Activated naive CD4-positive, alpha-beta T cell treated with anti-CD3 and anti-CD28 coated beads, Interleukin-2, amount 50 U/mL, for 72 hours (primary cell): ENCODE results near the gene EFCAB6. TPM values are rescaled to one million over a fixed set of nuclear protein-coding genes. Genes with fewer than 3 reads are reported as not detected.

Experiments used
- ATAC-seq, 2 donors: fragments of 150-1000 bp; cut with Tn5 transposase; 2 replicates each; pipeline ENCODE4 v1.10.0; 2021; ENCODE audit warnings: mild to moderate bottlenecking in 2 of 2, moderate library complexity in 2 of 2
- DNase-seq, 2 donors: peaks; one replicate each; pipeline ENCODE4 v3.0.0; 2021 to 2022; ENCODE audit warnings: low spot score in 2 of 2
- H3K27ac Mint-ChIP-seq, 2 donors: one replicate each; pipeline ENCODE4 v1.8.0; 2022; ENCODE audit warnings: mild to moderate bottlenecking in 2 of 2, mixed read lengths in 2 of 2
- H3K36me3 Mint-ChIP-seq, 2 donors: one replicate each; pipeline ENCODE4 v1.8.0; 2022; ENCODE audit warnings: mixed read lengths in 2 of 2
- H3K9me3 Mint-ChIP-seq, 2 donors: one replicate each; pipeline ENCODE4 v1.8.0; 2022; ENCODE audit warnings: mixed read lengths in 2 of 2
- total RNA-seq, 2 donors: library from RNA; stranded (reverse); gene quantifications; one replicate each; pipeline ENCODE4 v1.2.3, GENCODE V29; 2022

Gene EFCAB6
- total RNA-seq, 2 donors from 2014 or later, result 0.27 to 0.80 TPM

GRCh38 chr22:43723816-43724215, 88.3 kb downstream of the EFCAB6 start:
- DNase-seq (no peak), ATAC-seq (no peak)
- peaks cover 0 to 4% of the 10 kb centered on the region in 2 donors for H3K9me3 Mint-ChIP-seq
- H3K36me3 Mint-ChIP-seq, result no peaks in the 10 kb centered on the region
- H3K27ac Mint-ChIP-seq, result no peak overlapping the region

- H3K36me3 Mint-ChIP-seq, result no peaks in the 10 kb centered on the region
- H3K27ac Mint-ChIP-seq, result no peak overlapping the region
- DNase-seq (no peak), ATAC-seq (no peak)
- H3K9me3 Mint-ChIP-seq, result peaks cover 0 to 3% of the 10 kb centered on the region in 2 donors
These were observed 89.7 kb downstream of the EFCAB6 start for GRCh38 chr22:43722444-43722843.

- H3K9me3 Mint-ChIP-seq, result no peaks in the 10 kb centered on the region
- H3K36me3 Mint-ChIP-seq, result no peaks in the 10 kb centered on the region
- DNase-seq, result no peak
- no peak for ATAC-seq
- H3K27ac Mint-ChIP-seq, result no peak overlapping the region
These were observed 91.4 kb downstream of the EFCAB6 start for GRCh38 chr22:43720716-43721115.

GRCh38 chr22:43714104-43714503, 98.0 kb downstream of the EFCAB6 start:
- Mint-ChIP-seq H3K27ac (no peak overlapping the region), H3K36me3 (no peaks in the 10 kb centered on the region), H3K9me3 (no peaks in the 10 kb centered on the region)
- DNase-seq, result no peak
- no peak for ATAC-seq

- no peaks in the 10 kb centered on the region for H3K9me3 Mint-ChIP-seq
- no peak overlapping the region for H3K27ac Mint-ChIP-seq
- no peaks in the 10 kb centered on the region for H3K36me3 Mint-ChIP-seq
- DNase-seq, result no peak
- no peak for ATAC-seq
These were observed 100.4 kb downstream of the EFCAB6 start for GRCh38 chr22:43711681-43712080.

- Mint-ChIP-seq H3K27ac (no peak overlapping the region), H3K9me3 (peaks cover 11 to 17% of the 10 kb centered on the region in 2 donors), H3K36me3 (peaks cover 0 to 10% of the 10 kb centered on the region in 2 donors)
- ATAC-seq (no peak), DNase-seq (no peak)
These were observed 104.5 kb downstream of the EFCAB6 start for GRCh38 chr22:43707648-43708047.

- DNase-seq (no peak), ATAC-seq (no peak)
- Mint-ChIP-seq H3K36me3 (peaks cover 0 to 12% of the 10 kb centered on the region in 2 donors), H3K27ac (no peak overlapping the region), H3K9me3 (peaks cover 11 to 17% of the 10 kb centered on the region in 2 donors)
These were observed 105.4 kb downstream of the EFCAB6 start for GRCh38 chr22:43706571-43707328.

GRCh38 chr22:43706151-43706550, 106.0 kb downstream of the EFCAB6 start:
- H3K27ac Mint-ChIP-seq, result no peak overlapping the region
- no peak for DNase-seq
- peaks cover 11 to 17% of the 10 kb centered on the region in 2 donors for H3K9me3 Mint-ChIP-seq
- H3K36me3 Mint-ChIP-seq, result peaks cover 0 to 12% of the 10 kb centered on the region in 2 donors
- ATAC-seq, result no peak

- H3K27ac Mint-ChIP-seq, result no peak overlapping the region
- H3K9me3 Mint-ChIP-seq, result peaks cover 11 to 17% of the 10 kb centered on the region in 2 donors
- no peak for DNase-seq
- peaks cover 0 to 12% of the 10 kb centered on the region in 2 donors for H3K36me3 Mint-ChIP-seq
- no peak for ATAC-seq
These were observed 108.1 kb downstream of the EFCAB6 start for GRCh38 chr22:43704051-43704450.

GRCh38 chr22:43698403-43698802, 113.7 kb downstream of the EFCAB6 start:
- Mint-ChIP-seq H3K9me3 (peaks cover 0 to 5% of the 10 kb centered on the region in 2 donors), H3K36me3 (peaks cover 0 to 8% of the 10 kb centered on the region in 2 donors), H3K27ac (no peak overlapping the region)
- DNase-seq (no peak), ATAC-seq (no peak)

GRCh38 chr22:43697894-43698293, 114.2 kb downstream of the EFCAB6 start:
- H3K36me3 Mint-ChIP-seq, result peaks cover 0 to 5% of the 10 kb centered on the region in 2 donors
- no peak overlapping the region for H3K27ac Mint-ChIP-seq
- ATAC-seq (no peak), DNase-seq (no peak)
- peaks cover 0 to under 1% of the 10 kb centered on the region in 2 donors for H3K9me3 Mint-ChIP-seq

- Mint-ChIP-seq H3K27ac (no peak overlapping the region), H3K9me3 (peaks cover 9 to 17% of the 10 kb centered on the region in 2 donors), H3K36me3 (peaks cover 0 to 4% of the 10 kb centered on the region in 2 donors)
- ATAC-seq, result no peak
- DNase-seq, result no peak
These were observed 118.9 kb downstream of the EFCAB6 start for GRCh38 chr22:43693249-43693648.

GRCh38 chr22:43689356-43689755, 122.7 kb downstream of the EFCAB6 start:
- no peak overlapping the region for H3K27ac Mint-ChIP-seq
- no peak for DNase-seq

GRCh38 chr22:43682851-43683250, 129.3 kb downstream of the EFCAB6 start:
- Mint-ChIP-seq H3K27ac (no peak overlapping the region), H3K9me3 (no peaks in the 10 kb centered on the region), H3K36me3 (no peaks in the 10 kb centered on the region)
- DNase-seq, result no peak
- no peak for ATAC-seq

More at GRCh38 chr22:43689356-43689755, 122.7 kb downstream of the EFCAB6 start:
- peaks cover 9 to 17% of the 10 kb centered on the region in 2 donors for H3K9me3 Mint-ChIP-seq
- no peak for ATAC-seq
- peaks cover 0 to 4% of the 10 kb centered on the region in 2 donors for H3K36me3 Mint-ChIP-seq

GRCh38 chr22:43681731-43682360, 130.3 kb downstream of the EFCAB6 start:
- no peak overlapping the region for H3K27ac Mint-ChIP-seq
- no peaks in the 10 kb centered on the region for H3K36me3 Mint-ChIP-seq
- ATAC-seq (no peak), DNase-seq (no peak)
- H3K9me3 Mint-ChIP-seq, result no peaks in the 10 kb centered on the region

GRCh38 chr22:43670513-43670912, 141.6 kb downstream of the EFCAB6 start:
- H3K27ac Mint-ChIP-seq, result peak overlapping the region in 1 of 2 donors; percentile 14

GRCh38 chr22:43669190-43669589, 142.9 kb downstream of the EFCAB6 start:
- H3K27ac Mint-ChIP-seq, result no peak overlapping the region
- DNase-seq (no peak), ATAC-seq (no peak)
- no peaks in the 10 kb centered on the region for H3K9me3 Mint-ChIP-seq
- no peaks in the 10 kb centered on the region for H3K36me3 Mint-ChIP-seq

More at GRCh38 chr22:43670513-43670912, 141.6 kb downstream of the EFCAB6 start:
- DNase-seq (no peak), ATAC-seq (no peak)
- no peaks in the 10 kb centered on the region for H3K9me3 Mint-ChIP-seq
- H3K36me3 Mint-ChIP-seq, result no peaks in the 10 kb centered on the region
